ENCODE measurements around the gene ZBTB42. TPM values are rescaled to one million over a fixed set of nuclear protein-coding genes. Genes with fewer than 3 reads are reported as not detected.
A peak's percentile ranks its signal among the peaks of the same experiment; 100 is the strongest.

ZBTB42 gene
- total RNA-seq, 1 experiment from 2014 or later, result 6.4 TPM

GRCh38 chr14:104793703-104793959, 7.3 kb upstream of the ZBTB42 start:
- CTCF ChIA-PET, result interaction anchor here (0.9 to 6.2 kb wide), 5 partner anchors 12 to 34 kb away, joined by 4 to 67 read pairs (median 10); no protein-coding TSS in a partner anchor
- TF ChIP-seq ZNF512 (CRISPR knock-in tag; IDR thresholded peaks at IDR 0.05; ENCODE audit: borderline replicate concordance), result no peak
- no peak for TF ChIP-seq SOX15 (CRISPR knock-in tag; IDR thresholded peaks at IDR 0.05)
- no peak for TF ChIP-seq HMGA2 (CRISPR knock-in tag; IDR thresholded peaks at IDR 0.05)
- no peak for TF ChIP-seq PREB (CRISPR knock-in tag; IDR thresholded peaks at IDR 0.05; ENCODE audit: borderline replicate concordance)
- TF ChIP-seq ZMAT4 (CRISPR knock-in tag; IDR thresholded peaks at IDR 0.05), result no peak
- no peak for TF ChIP-seq MYBL2 (CRISPR knock-in tag; IDR thresholded peaks at IDR 0.05)
- no peak for TF ChIP-seq PRDM15 (CRISPR knock-in tag; IDR thresholded peaks at IDR 0.05)
- TF ChIP-seq ZNF263 (CRISPR knock-in tag; IDR thresholded peaks at IDR 0.05; ENCODE audit: low read depth), result no peak
- no peak for TF ChIP-seq IRF1 (CRISPR knock-in tag; IDR thresholded peaks at IDR 0.05)
- no peak for TF ChIP-seq SP1 (CRISPR knock-in tag; conservative IDR thresholded peaks at IDR 0.05)
- no peak for TF ChIP-seq FOXP1 (CRISPR knock-in tag; IDR thresholded peaks at IDR 0.05; ENCODE audit: borderline replicate concordance)
- no peak for TF ChIP-seq RORB (CRISPR knock-in tag; IDR thresholded peaks at IDR 0.05)
- TF ChIP-seq CREM (CRISPR knock-in tag; IDR thresholded peaks at IDR 0.05), result no peak
- TF ChIP-seq ATF3 (CRISPR knock-in tag; conservative IDR thresholded peaks at IDR 0.05), result no peak
- no peak for TF ChIP-seq FOXP4 (CRISPR knock-in tag; IDR thresholded peaks at IDR 0.05)
- H3K4me3 Mint-ChIP-seq, result peak overlapping the region; percentile 87
- peak overlapping the region; percentile 79; the same call in 1 of the 2 replicates for H3K27ac Mint-ChIP-seq
- H3K9me3 Mint-ChIP-seq, result no peaks in the 10 kb centered on the region
- H3K27me3 Mint-ChIP-seq (ENCODE audit: low read depth), result peaks cover 28% of the 10 kb centered on the region
- H3K4me1 Mint-ChIP-seq, result peaks cover 36% of the 10 kb centered on the region
- ATAC-seq (no peak), DNase-seq (ENCODE audit: low spot score) (no peak)
- POLR2A ChIA-PET, result no interaction called here
- no peaks in the 10 kb centered on the region for H3K36me3 Mint-ChIP-seq

- ATAC-seq, result peak; percentile 70
- Mint-ChIP-seq H3K4me3 (peak overlapping the region; percentile 87), H3K27me3 (ENCODE audit: low read depth) (peaks cover 33% of the 10 kb centered on the region), H3K27ac (peak overlapping the region; percentile 79), H3K9me3 (no peaks in the 10 kb centered on the region), H3K4me1 (peaks cover 41% of the 10 kb centered on the region), H3K36me3 (no peaks in the 10 kb centered on the region)
- peak; percentile 89 for DNase-seq (ENCODE audit: low spot score)
- POLR2A ChIA-PET, result interaction anchor here (0.7 to 1.5 kb wide), 3 partner anchors 11 to 42 kb away, joined by 3 to 4 read pairs (median 3); no protein-coding TSS in a partner anchor
- CTCF ChIA-PET, result interaction anchor here (0.9 to 6.2 kb wide), 6 partner anchors 12 to 41 kb away, joined by 3 to 67 read pairs (median 8); partner anchors contain the start of gene SIVA1
- TF ChIP-seq NR2C2 (CRISPR knock-in tag; IDR thresholded peaks at IDR 0.05) (peak; percentile 15; the same call in 1 of the 2 replicates), HMGA2 (CRISPR knock-in tag; IDR thresholded peaks at IDR 0.05) (no peak), SP1 (CRISPR knock-in tag; conservative IDR thresholded peaks at IDR 0.05) (0 out of 2 replicates have a peak, but pooled peaks have one; percentile 57), ZNF512 (CRISPR knock-in tag; IDR thresholded peaks at IDR 0.05; ENCODE audit: borderline replicate concordance) (no peak), TEAD1 (CRISPR knock-in tag; IDR thresholded peaks at IDR 0.05) (no peak), ZNF281 (CRISPR knock-in tag; IDR thresholded peaks at IDR 0.05) (peak; percentile 40; the same call in 1 of the 2 replicates), ETV6 (CRISPR knock-in tag; IDR thresholded peaks at IDR 0.05) (no peak)
Measured at GRCh38 chr14:104794099-104794498, 6.8 kb upstream of the ZBTB42 start.

Measured in WTC11 (cell line).